Body of pancreas (tissue), 4 donors: Measurements from ENCODE around the gene SKAP1. TPM values are rescaled to one million over a fixed set of nuclear protein-coding genes. Genes with fewer than 3 reads are reported as not detected.
A peak's percentile ranks its signal among the peaks of the same experiment; 100 is the strongest.

Source experiments
- ATAC-seq: fragments of 150-250 bp; one replicate; pipeline ENCODE4 v1.9.1; 2016
- DNase-seq, 4 donors: peaks; one replicate each; pipeline ENCODE4 v3.0.0-alpha.2; 2019
- H3K27ac ChIP-seq, 4 donors: fragments of 200-600 bp; sonication (generic); 1 replicate in 3 of 4; 2 replicates in 1 of 4; pipeline versions ENCODE4 v1.5.1 to v1.6.1; 2016 to 2019; ENCODE audit warnings: mild to moderate bottlenecking in 1 of 4, mixed read lengths in 1 of 4, moderate library complexity in 1 of 4
- H3K27me3 ChIP-seq, 2 donors: fragments of 200-600 bp; sonication (generic); one replicate each; pipeline ENCODE4 v1.6.0; 2016; ENCODE audit warnings: mild to moderate bottlenecking in 1 of 2
- H3K36me3 ChIP-seq, 2 donors: fragments of 200-600 bp; sonication (generic); replicated peaks in 1 of 2; 2 replicates each; pipeline ENCODE4 v1.5.1; 2016; ENCODE audit warnings: low read depth in 2 of 2; ENCODE audit not compliant: insufficient read depth in 1 of 2
- H3K4me1 ChIP-seq: fragments of 200-600 bp; sonication (generic); one replicate; pipeline ENCODE4 v1.6.0; 2016
- H3K4me3 ChIP-seq, 2 donors: fragments of 200-600 bp; sonication (generic); 1 replicate in 1 of 2; 2 replicates in 1 of 2; pipeline ENCODE4 v1.5.1; 2016 to 2019
- H3K9me3 ChIP-seq, 3 donors: fragments of 200-600 bp; sonication (generic); 1 replicate in 2 of 3; 2 replicates in 1 of 3; pipeline ENCODE4 v1.5.1; 2016
- CTCF ChIP-seq, 7 experiments: fragments of 450-650 bp in 4 of 7; fragments of 200-600 bp in 3 of 7; sonication (generic) in 3 of 7; IDR thresholded peaks; one replicate each; pipeline ENCODE4 v1.5.1; 2016 to 2019; ENCODE audit warnings: antibody characterized with exemption in 7 of 7
- POLR2A ChIP-seq, 3 donors: fragments of 450-650 bp; IDR thresholded peaks; one replicate each; pipeline ENCODE4 v1.6.1; 2016; ENCODE audit warnings: antibody characterized with exemption in 3 of 3, mild to moderate bottlenecking in 2 of 3
- WGBS, 2 donors: methylation state at CpG; one replicate each; pipeline ENCODE4 v1.1.5; 2017; 5-methylcytosine and 5-hydroxymethylcytosine counted together
- intact Hi-C: fragments of 100-400 bp; cut with DNase I; formaldehyde crosslinking; loops from one replicate; pipeline ENCODE4 v1.15.1; 2023
- total RNA-seq, 2 donors: library from RNA; depleted of rRNA; stranded (reverse); fragments of >200 nt; gene quantifications; one replicate each; pipeline ENCODE4 v1.1.0, GENCODE V29; 2016

Gene SKAP1
- total RNA-seq, 2 donors from 2014 or later: 0.78 to 4.0 TPM

- DNase-seq (peak in 3 of 4 donors; percentile 35 to 44 (median 37)), ATAC-seq (peak; percentile 48)
- Histone ChIP-seq H3K4me1 (peaks cover 15% of the 10 kb centered on the region), H3K27ac (no peak overlapping the region), H3K4me3 (no peak overlapping the region), H3K9me3 (no peaks in the 10 kb centered on the region), H3K27me3 (no peaks in the 10 kb centered on the region), H3K36me3 (no peaks in the 10 kb centered on the region)
- intact Hi-C loops: no loop called here
- no peak for TF ChIP-seq POLR2A (IDR thresholded peaks at IDR 0.05)
- no peak for TF ChIP-seq CTCF (IDR thresholded peaks at IDR 0.05)
- 44 to 70% methylated on average over 6 to 8 of the region's 8 CpGs for WGBS, 2 donors
Observed at GRCh38 chr17:48439875-48440505, 10.0 kb upstream of the SKAP1 start.

- 57 to 66% methylated on average over 3 of the region's 3 CpGs for WGBS, 2 donors
- Histone ChIP-seq H3K4me1 (peaks cover 15% of the 10 kb centered on the region), H3K36me3 (no peaks in the 10 kb centered on the region), H3K27ac (no peak overlapping the region), H3K9me3 (no peaks in the 10 kb centered on the region), H3K4me3 (no peak overlapping the region), H3K27me3 (no peaks in the 10 kb centered on the region)
- no peak for TF ChIP-seq POLR2A (IDR thresholded peaks at IDR 0.05)
- TF ChIP-seq CTCF (IDR thresholded peaks at IDR 0.05): no peak
- intact Hi-C loops: no loop called here
- ATAC-seq (no peak), DNase-seq (no peak)
Observed at GRCh38 chr17:48439110-48439850, 9.3 kb upstream of the SKAP1 start.

- Histone ChIP-seq H3K4me1 (peaks cover 15% of the 10 kb centered on the region), H3K36me3 (no peaks in the 10 kb centered on the region), H3K27me3 (no peaks in the 10 kb centered on the region), H3K9me3 (no peaks in the 10 kb centered on the region), H3K4me3 (no peak overlapping the region), H3K27ac (no peak overlapping the region)
- DNase-seq: no peak
- TF ChIP-seq POLR2A (IDR thresholded peaks at IDR 0.05) (no peak), CTCF (IDR thresholded peaks at IDR 0.05) (no peak)
- WGBS, 2 donors: 71 to 77% methylated on average over 3 of the region's 3 CpGs
- no peak for ATAC-seq
- intact Hi-C loops: no loop called here
Observed at GRCh38 chr17:48438516-48439061, 8.6 kb upstream of the SKAP1 start.

- DNase-seq (no peak), ATAC-seq (no peak)
- peaks cover 14% of the 10 kb centered on the region for H3K4me1 ChIP-seq
- no peak overlapping the region for H3K27ac ChIP-seq
- H3K36me3 ChIP-seq: no peaks in the 10 kb centered on the region
- WGBS, 2 donors: 73 to 74% methylated on average over 6 of the region's 6 CpGs
- H3K4me3 ChIP-seq: no peak overlapping the region
- H3K27me3 ChIP-seq: no peaks in the 10 kb centered on the region
- no peaks in the 10 kb centered on the region for H3K9me3 ChIP-seq
- intact Hi-C loops: no loop called here
- TF ChIP-seq CTCF (IDR thresholded peaks at IDR 0.05) (no peak), POLR2A (IDR thresholded peaks at IDR 0.05) (no peak)
Observed at GRCh38 chr17:48433896-48434295, 3.9 kb upstream of the SKAP1 start.
